ENCODE data around the gene SLC46A1.

DNA sequence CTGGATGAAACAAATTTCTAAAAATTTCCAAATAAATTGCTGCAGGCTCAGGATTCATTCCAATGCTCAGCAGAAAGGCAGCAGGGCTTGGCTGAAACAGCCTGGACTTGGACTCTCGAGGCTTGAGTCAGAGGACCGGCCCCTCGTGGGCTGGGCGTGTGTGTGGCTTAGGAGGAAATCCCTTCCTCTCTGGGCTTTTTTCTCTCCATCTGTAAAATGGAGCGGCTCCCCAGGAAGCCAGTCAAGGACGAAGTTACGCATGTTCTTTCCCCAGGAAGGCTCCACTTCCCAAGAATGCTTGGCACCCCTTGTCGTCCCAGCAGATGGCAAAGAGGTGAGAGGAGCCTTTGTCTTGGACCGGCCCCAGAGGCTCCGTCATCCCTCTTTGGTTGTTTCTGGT, 13.5 kb downstream of the SLC46A1 start:
- no peak for TF ChIP-seq EZH2 (IDR thresholded peaks at IDR 0.05; ENCODE audit: insufficient read depth, low read length)
- TF ChIP-seq, protein P1, sequence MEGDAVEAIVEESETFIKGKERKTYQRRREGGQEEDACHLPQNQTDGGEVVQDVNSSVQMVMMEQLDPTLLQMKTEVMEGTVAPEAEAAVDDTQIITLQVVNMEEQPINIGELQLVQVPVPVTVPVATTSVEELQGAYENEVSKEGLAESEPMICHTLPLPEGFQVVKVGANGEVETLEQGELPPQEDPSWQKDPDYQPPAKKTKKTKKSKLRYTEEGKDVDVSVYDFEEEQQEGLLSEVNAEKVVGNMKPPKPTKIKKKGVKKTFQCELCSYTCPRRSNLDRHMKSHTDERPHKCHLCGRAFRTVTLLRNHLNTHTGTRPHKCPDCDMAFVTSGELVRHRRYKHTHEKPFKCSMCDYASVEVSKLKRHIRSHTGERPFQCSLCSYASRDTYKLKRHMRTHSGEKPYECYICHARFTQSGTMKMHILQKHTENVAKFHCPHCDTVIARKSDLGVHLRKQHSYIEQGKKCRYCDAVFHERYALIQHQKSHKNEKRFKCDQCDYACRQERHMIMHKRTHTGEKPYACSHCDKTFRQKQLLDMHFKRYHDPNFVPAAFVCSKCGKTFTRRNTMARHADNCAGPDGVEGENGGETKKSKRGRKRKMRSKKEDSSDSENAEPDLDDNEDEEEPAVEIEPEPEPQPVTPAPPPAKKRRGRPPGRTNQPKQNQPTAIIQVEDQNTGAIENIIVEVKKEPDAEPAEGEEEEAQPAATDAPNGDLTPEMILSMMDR (IDR thresholded peaks at IDR 0.05; ENCODE audit: insufficient read depth, low read depth, low read length), result no peak
